HL-60 (cell line): ENCODE data around the gene UGT2A3.

Experiments
- DNase-seq, 2 experiments: peaks; one replicate each; pipeline ENCODE4 v3.0.0-alpha.2; 2010 to 2020; ENCODE audit warnings: low read depth in 1 of 2, low spot score in 1 of 2
- H3K27ac ChIP-seq: fragments of 250-450 bp; sonication (Bioruptor Pico); replicated peaks from 2 replicates; pipeline ENCODE4 v1.5.1; 2020; ENCODE audit warnings: mild to moderate bottlenecking, moderate library complexity
- H3K27me3 ChIP-seq: fragments of 250-450 bp; sonication (Bioruptor Pico); 2 replicates; pipeline ENCODE4 v1.5.1; 2021; ENCODE audit warnings: mild to moderate bottlenecking, moderate library complexity; ENCODE audit not compliant: insufficient read depth, poor library complexity, severe bottlenecking
- H3K4me3 ChIP-seq: replicated peaks from 2 replicates; pipeline ENCODE4 v1.5.1; 2011; ENCODE audit warnings: mild to moderate bottlenecking, control low read depth, low read length; ENCODE audit not compliant: insufficient read depth
- GABPA ChIP-seq: IDR thresholded peaks from 2 replicates; pipeline ENCODE4 v1.6.1; 2012; ENCODE audit warnings: low read depth
- POLR2AphosphoS5 ChIP-seq: IDR thresholded peaks from 2 replicates; pipeline ENCODE4 v1.6.1; 2012; ENCODE audit warnings: low read depth
- SPI1 ChIP-seq: IDR thresholded peaks from 2 replicates; pipeline ENCODE4 v1.6.1; 2012; ENCODE audit warnings: low read depth, mild to moderate bottlenecking, borderline replicate concordance
- TF ChIP-seq, protein P1 (sequence below): IDR thresholded peaks from one replicate; pipeline ENCODE4 v1.5.1; 2011; ENCODE audit warnings: low read length, control low read depth, inconsistent platforms; ENCODE audit not compliant: insufficient read depth
- TF ChIP-seq, protein P2 (sequence below): IDR thresholded peaks from 2 replicates; pipeline ENCODE4 v1.6.1; 2012; ENCODE audit warnings: low read depth; ENCODE audit not compliant: insufficient replicate concordance

The UGT2A3 gene

DNA sequence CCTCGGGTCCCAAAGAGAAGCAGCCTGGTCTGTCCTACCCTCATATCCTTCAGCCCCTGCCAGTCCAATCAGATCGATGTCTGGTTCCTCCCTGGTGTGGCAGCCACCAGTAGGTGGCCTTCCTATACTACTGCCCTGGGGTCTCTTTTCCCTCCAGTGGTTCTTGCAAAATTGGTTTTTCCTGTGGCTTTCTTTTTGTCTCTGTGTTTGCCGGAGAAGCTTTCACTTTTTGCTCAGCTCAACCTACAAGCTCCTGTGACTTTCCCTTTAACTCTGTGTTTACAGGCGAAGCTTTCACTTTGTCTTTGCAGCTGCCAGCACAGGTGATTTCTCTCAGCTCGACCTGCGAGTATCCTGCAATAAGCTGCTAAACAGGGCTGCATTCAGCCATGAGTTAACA, 46.8 kb downstream of the UGT2A3 start:
- H3K27ac ChIP-seq, result no peak overlapping the region
- H3K4me3 ChIP-seq, result no peak overlapping the region
- H3K27me3 ChIP-seq, result no peaks in the 10 kb centered on the region
- DNase-seq, result no peak
- TF ChIP-seq POLR2AphosphoS5 (no peak), SPI1 (no peak), GABPA (no peak)
- TF ChIP-seq, protein P1, sequence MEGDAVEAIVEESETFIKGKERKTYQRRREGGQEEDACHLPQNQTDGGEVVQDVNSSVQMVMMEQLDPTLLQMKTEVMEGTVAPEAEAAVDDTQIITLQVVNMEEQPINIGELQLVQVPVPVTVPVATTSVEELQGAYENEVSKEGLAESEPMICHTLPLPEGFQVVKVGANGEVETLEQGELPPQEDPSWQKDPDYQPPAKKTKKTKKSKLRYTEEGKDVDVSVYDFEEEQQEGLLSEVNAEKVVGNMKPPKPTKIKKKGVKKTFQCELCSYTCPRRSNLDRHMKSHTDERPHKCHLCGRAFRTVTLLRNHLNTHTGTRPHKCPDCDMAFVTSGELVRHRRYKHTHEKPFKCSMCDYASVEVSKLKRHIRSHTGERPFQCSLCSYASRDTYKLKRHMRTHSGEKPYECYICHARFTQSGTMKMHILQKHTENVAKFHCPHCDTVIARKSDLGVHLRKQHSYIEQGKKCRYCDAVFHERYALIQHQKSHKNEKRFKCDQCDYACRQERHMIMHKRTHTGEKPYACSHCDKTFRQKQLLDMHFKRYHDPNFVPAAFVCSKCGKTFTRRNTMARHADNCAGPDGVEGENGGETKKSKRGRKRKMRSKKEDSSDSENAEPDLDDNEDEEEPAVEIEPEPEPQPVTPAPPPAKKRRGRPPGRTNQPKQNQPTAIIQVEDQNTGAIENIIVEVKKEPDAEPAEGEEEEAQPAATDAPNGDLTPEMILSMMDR, result no peak
- TF ChIP-seq, protein P2, sequence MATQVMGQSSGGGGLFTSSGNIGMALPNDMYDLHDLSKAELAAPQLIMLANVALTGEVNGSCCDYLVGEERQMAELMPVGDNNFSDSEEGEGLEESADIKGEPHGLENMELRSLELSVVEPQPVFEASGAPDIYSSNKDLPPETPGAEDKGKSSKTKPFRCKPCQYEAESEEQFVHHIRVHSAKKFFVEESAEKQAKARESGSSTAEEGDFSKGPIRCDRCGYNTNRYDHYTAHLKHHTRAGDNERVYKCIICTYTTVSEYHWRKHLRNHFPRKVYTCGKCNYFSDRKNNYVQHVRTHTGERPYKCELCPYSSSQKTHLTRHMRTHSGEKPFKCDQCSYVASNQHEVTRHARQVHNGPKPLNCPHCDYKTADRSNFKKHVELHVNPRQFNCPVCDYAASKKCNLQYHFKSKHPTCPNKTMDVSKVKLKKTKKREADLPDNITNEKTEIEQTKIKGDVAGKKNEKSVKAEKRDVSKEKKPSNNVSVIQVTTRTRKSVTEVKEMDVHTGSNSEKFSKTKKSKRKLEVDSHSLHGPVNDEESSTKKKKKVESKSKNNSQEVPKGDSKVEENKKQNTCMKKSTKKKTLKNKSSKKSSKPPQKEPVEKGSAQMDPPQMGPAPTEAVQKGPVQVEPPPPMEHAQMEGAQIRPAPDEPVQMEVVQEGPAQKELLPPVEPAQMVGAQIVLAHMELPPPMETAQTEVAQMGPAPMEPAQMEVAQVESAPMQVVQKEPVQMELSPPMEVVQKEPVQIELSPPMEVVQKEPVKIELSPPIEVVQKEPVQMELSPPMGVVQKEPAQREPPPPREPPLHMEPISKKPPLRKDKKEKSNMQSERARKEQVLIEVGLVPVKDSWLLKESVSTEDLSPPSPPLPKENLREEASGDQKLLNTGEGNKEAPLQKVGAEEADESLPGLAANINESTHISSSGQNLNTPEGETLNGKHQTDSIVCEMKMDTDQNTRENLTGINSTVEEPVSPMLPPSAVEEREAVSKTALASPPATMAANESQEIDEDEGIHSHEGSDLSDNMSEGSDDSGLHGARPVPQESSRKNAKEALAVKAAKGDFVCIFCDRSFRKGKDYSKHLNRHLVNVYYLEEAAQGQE, result no peak

DNA sequence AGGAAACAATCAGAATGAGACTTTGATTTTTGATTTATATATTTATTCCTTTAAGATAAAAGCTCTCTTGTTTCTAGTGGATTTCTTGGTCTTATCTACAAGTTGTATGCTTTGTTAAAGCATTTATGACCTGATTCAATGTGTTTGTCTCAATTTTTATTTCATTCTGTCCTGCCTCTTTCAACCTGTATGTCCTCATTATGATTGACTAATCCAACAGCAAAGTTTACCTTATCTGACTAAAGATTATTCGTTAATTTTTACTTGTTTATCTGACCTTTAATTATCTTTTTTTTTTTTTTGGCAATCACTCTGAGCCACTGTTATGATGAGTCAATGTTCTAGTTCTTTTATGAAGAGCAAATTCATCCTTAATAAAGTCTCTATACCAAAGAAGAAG, 54.9 kb downstream of the UGT2A3 start:
- no peaks in the 10 kb centered on the region for H3K27me3 ChIP-seq
- DNase-seq, result no peak
- TF ChIP-seq, protein P1, result no peak
- TF ChIP-seq, protein P2, result no peak
- no peak overlapping the region for H3K27ac ChIP-seq
- no peak overlapping the region for H3K4me3 ChIP-seq

DNA sequence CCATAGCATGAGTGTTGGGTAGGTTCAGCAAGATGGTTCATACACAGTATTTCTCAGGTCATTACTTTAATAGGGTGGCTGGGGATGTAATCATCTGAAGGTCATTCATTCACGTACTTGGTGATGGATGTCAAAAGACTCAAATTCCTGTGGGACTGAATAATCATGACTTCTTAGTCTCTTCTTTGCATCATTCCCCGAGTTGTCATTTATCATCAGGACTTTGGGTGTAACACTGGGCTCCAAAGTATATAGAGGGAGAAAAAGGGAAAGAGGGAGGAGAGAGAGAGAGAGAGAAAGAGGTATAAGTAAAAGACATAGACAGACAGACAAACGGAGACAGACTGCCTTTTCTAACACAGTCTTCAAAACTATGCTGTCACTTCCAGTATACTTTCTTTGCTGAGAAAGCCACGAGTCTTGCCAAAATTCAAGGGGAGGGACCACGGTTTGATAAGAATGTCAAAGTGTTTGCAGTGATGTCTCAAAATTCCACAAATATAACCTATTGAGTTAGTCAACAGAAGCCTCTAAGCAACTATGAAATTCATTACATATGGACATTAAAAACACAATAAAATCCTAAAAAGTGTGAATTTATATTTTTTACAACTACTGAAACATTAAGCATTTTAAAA, 55.9 kb downstream of the UGT2A3 start:
- no peaks in the 10 kb centered on the region for H3K27me3 ChIP-seq
- TF ChIP-seq POLR2AphosphoS5, result no peak
- no peak overlapping the region for H3K27ac ChIP-seq
- no peak overlapping the region for H3K4me3 ChIP-seq
- no peak for DNase-seq

DNA sequence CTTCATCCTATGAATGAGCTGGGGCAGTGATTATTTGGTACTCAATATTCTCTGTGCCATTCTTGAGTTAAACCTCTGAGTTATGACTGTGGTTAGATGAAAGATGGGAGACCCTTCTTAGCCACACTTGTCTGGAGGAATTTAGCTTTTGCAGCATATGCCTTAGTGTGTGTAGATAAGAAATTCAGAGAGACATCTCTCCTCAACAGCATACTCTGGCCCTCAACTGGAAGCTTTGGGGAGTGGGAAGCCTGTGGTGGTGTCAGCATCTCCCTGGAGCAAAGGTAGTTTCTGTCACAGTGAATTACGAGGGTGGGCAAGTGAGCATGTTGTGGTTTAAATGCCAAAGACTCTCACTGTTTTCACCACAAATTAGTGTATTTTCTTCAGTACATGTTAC, 58.7 kb downstream of the UGT2A3 start:
- no peak overlapping the region for H3K4me3 ChIP-seq
- no peaks in the 10 kb centered on the region for H3K27me3 ChIP-seq
- H3K27ac ChIP-seq, result no peak overlapping the region
- TF ChIP-seq GABPA (no peak), POLR2AphosphoS5 (no peak), SPI1 (no peak)
- TF ChIP-seq, protein P1, result no peak
- TF ChIP-seq, protein P2, result no peak
- DNase-seq, result no peak
